HEK293 (cell line): ENCODE measurements around the gene ZNF536.

Source experiments
- CTCF ChIA-PET: fragments of 350-600 bp; formaldehyde crosslinking; extraction: SDS; loops from one replicate; lab custom pipeline; 2021; ENCODE audit warnings: antibody characterized with exemption; lab: Yijun Ruan, JAX
- POLR2A ChIA-PET: fragments of 300-600 bp; formaldehyde crosslinking; extraction: SDS; loops from one replicate; lab custom pipeline; 2020; ENCODE audit warnings: antibody characterized with exemption, inconsistent platforms; lab: Yijun Ruan, JAX
- H3K27ac ChIP-seq: fragments of 200-500 bp; sonication (Bioruptor generic); 2 replicates; pipeline ENCODE4 v1.5.1; 2014; ENCODE audit warnings: low read depth, low read length, control low read depth, inconsistent platforms; ENCODE audit errors: extremely low read depth
- H3K36me3 ChIP-seq, 2 experiments: fragments of 200-500 bp in 1 of 2; sonication (Bioruptor generic) in 1 of 2; 1 replicate in 1 of 2; 2 replicates in 1 of 2; pipeline ENCODE4 v1.5.1; 2014 to 2017; ENCODE audit warnings: inconsistent platforms in 2 of 2, low read length in 2 of 2; ENCODE audit not compliant: control insufficient read depth in 2 of 2, insufficient read depth in 1 of 2
- H3K4me1 ChIP-seq: fragments of 200-500 bp; sonication (Bioruptor generic); 2 replicates; pipeline ENCODE4 v1.5.1; 2014; ENCODE audit warnings: mild to moderate bottlenecking, low read length, inconsistent platforms; ENCODE audit not compliant: control insufficient read depth, insufficient read depth
- H3K4me3 ChIP-seq: 2 replicates; pipeline ENCODE4 v1.5.1; 2011; ENCODE audit warnings: low read depth, mild to moderate bottlenecking, control low read depth, low read length, moderate library complexity
- H3K9me3 ChIP-seq: fragments of 200-500 bp; sonication (Bioruptor generic); 2 replicates; pipeline ENCODE4 v1.5.1; 2014; ENCODE audit warnings: low read depth, low read length, inconsistent platforms; ENCODE audit not compliant: control insufficient read depth, insufficient read depth
- OSR2 ChIP-seq: fragments of 450-650 bp; formaldehyde crosslinking; IDR thresholded peaks from 2 replicates; pipeline ENCODE4 v1.5.1; 2016; ENCODE audit warnings: missing biosample characterization, missing genetic modification characterization
- SCRT1 ChIP-seq: fragments of 450-650 bp; formaldehyde crosslinking; IDR thresholded peaks from 2 replicates; pipeline ENCODE4 v1.5.1; 2016; ENCODE audit warnings: missing biosample characterization, missing genetic modification characterization, borderline replicate concordance
- SP7 ChIP-seq: fragments of 450-650 bp; formaldehyde crosslinking; IDR thresholded peaks from 2 replicates; pipeline ENCODE4 v1.5.1; 2016; ENCODE audit warnings: missing biosample characterization, missing genetic modification characterization
- TRIM28 ChIP-seq: IDR thresholded peaks from 2 replicates; pipeline ENCODE4 v1.6.1; 2011; ENCODE audit warnings: low read length, control low read depth, borderline replicate concordance
- YY2 ChIP-seq: fragments of 450-650 bp; formaldehyde crosslinking; IDR thresholded peaks from 2 replicates; pipeline ENCODE4 v1.5.1; 2016; ENCODE audit warnings: missing biosample characterization, missing genetic modification characterization
- ZBTB10 ChIP-seq: fragments of 450-650 bp; formaldehyde crosslinking; IDR thresholded peaks from 2 replicates; pipeline ENCODE4 v1.5.1; 2016; ENCODE audit warnings: missing biosample characterization, missing genetic modification characterization
- ZBTB44 ChIP-seq: fragments of 450-650 bp; IDR thresholded peaks from 2 replicates; pipeline ENCODE4 v1.5.1; 2018; ENCODE audit warnings: missing biosample characterization, mild to moderate bottlenecking, missing genetic modification characterization
- ZNF133 ChIP-seq: fragments of 450-650 bp; formaldehyde crosslinking; IDR thresholded peaks from 2 replicates; pipeline ENCODE4 v1.5.1; 2016; ENCODE audit warnings: missing biosample characterization, missing genetic modification characterization
- ZNF18 ChIP-seq: fragments of 450-650 bp; formaldehyde crosslinking; IDR thresholded peaks from 2 replicates; pipeline ENCODE4 v1.5.1; 2016; ENCODE audit warnings: missing biosample characterization, missing genetic modification characterization
- ZNF280C ChIP-seq: fragments of 450-650 bp; formaldehyde crosslinking; IDR thresholded peaks from 2 replicates; pipeline ENCODE4 v1.5.1; 2016; ENCODE audit warnings: missing biosample characterization, missing genetic modification characterization
- ZNF335 ChIP-seq: fragments of 450-650 bp; formaldehyde crosslinking; conservative IDR thresholded peaks from 2 replicates; pipeline ENCODE4 v1.5.1; 2016; ENCODE audit warnings: missing biosample characterization, missing genetic modification characterization
- ZNF423 ChIP-seq: fragments of 450-650 bp; formaldehyde crosslinking; IDR thresholded peaks from 2 replicates; pipeline ENCODE4 v1.5.1; 2016; ENCODE audit warnings: missing biosample characterization, missing genetic modification characterization
- ZNF488 ChIP-seq: fragments of 450-650 bp; formaldehyde crosslinking; IDR thresholded peaks from 2 replicates; pipeline ENCODE4 v1.5.1; 2016; ENCODE audit warnings: missing biosample characterization, missing genetic modification characterization
- ZNF501 ChIP-seq: fragments of 450-650 bp; formaldehyde crosslinking; IDR thresholded peaks from 2 replicates; pipeline ENCODE4 v1.5.1; 2016; ENCODE audit warnings: missing biosample characterization, missing genetic modification characterization
- ZNF521 ChIP-seq: fragments of 450-650 bp; formaldehyde crosslinking; IDR thresholded peaks from 2 replicates; pipeline ENCODE4 v1.5.1; 2017; ENCODE audit warnings: missing biosample characterization, mild to moderate bottlenecking, missing genetic modification characterization
- ZNF548 ChIP-seq: fragments of 450-650 bp; formaldehyde crosslinking; IDR thresholded peaks from 2 replicates; pipeline ENCODE4 v1.5.1; 2016; ENCODE audit warnings: missing biosample characterization, missing genetic modification characterization
- ZXDB ChIP-seq: fragments of 450-650 bp; formaldehyde crosslinking; IDR thresholded peaks from 2 replicates; pipeline ENCODE4 v1.5.1; 2016; ENCODE audit warnings: missing biosample characterization, missing genetic modification characterization
- TF ChIP-seq, protein P1 (sequence below): fragments of 450-650 bp; formaldehyde crosslinking; IDR thresholded peaks from 2 replicates; pipeline ENCODE4; 2016; ENCODE audit warnings: missing biosample characterization, missing genetic modification characterization

The ZNF536 gene

DNA sequence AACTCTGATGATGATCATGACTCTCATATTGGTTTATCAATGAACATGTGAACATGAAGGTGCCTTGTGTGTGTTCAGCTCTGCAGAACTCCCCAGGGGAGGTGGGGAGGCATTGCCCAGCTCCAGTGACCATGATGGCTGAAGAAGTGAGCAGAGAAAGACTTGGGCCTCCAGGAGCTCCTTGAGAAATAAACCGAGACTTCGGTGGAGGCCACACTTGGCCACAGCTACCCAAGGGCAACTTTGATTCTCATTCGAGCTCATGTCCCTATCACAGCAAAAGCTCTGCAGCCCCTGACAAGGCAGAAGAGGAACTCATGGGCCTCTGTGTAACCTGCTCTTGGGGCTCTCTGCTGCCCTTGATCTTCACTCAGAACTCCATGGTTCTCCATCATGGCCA lies 44.1 kb upstream of the ZNF536 start:
- POLR2A ChIA-PET = no interaction called here

DNA sequence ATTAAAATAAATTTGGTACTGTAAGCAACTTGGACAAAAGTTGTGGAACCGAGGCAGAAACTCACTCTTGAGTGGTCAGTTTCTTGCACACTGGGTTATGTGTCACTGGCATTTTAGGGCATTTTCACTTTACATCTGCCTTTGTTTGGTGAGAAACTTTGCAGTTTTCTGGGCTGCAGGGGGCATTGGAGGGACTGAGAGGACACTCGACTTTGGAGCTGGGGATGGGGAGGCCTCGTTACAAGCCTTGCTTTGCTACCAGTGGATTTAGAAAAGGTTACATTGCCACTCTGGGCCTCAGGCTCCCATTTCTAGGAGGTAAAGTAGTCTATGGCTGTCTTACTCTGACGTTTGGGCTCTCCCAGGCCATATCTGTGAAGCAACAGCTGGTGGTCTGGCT lies 41.9 kb upstream of the ZNF536 start:
- TF ChIP-seq SCRT1 (tag by site-specific recombination) (no peak), ZNF280C (tag by site-specific recombination) (no peak)
- CTCF ChIA-PET = interaction anchor here (0.6 to 0.7 kb wide), 3 partner anchors 336 to 551 kb away, joined by 3 to 5 read pairs (median 4); no protein-coding TSS in a partner anchor

More for the DNA sequence above, 44.1 kb upstream of the ZNF536 start:
- CTCF ChIA-PET = interaction anchor here (0.6 to 1.2 kb wide), 5 partner anchors 17 to 617 kb away, joined by 3 to 7 read pairs (median 3); no protein-coding TSS in a partner anchor
- Histone ChIP-seq H3K36me3 (peaks cover 0 to 6% of the 10 kb centered on the region in 2 experiments; a peak in 1 of 3 replicates), H3K4me3 (no peak overlapping the region), H3K27ac (no peak overlapping the region), H3K4me1 (0 out of 2 replicates have a peak, but pooled peaks cover 2% of the 10 kb centered on the region), H3K9me3 (no peaks in the 10 kb centered on the region)
- no peak for TF ChIP-seq ZNF133
- no peak for TF ChIP-seq ZBTB10 (tag by site-specific recombination)
- no peak for TF ChIP-seq ZNF521 (tag by site-specific recombination)
- no peak for TF ChIP-seq TRIM28

DNA sequence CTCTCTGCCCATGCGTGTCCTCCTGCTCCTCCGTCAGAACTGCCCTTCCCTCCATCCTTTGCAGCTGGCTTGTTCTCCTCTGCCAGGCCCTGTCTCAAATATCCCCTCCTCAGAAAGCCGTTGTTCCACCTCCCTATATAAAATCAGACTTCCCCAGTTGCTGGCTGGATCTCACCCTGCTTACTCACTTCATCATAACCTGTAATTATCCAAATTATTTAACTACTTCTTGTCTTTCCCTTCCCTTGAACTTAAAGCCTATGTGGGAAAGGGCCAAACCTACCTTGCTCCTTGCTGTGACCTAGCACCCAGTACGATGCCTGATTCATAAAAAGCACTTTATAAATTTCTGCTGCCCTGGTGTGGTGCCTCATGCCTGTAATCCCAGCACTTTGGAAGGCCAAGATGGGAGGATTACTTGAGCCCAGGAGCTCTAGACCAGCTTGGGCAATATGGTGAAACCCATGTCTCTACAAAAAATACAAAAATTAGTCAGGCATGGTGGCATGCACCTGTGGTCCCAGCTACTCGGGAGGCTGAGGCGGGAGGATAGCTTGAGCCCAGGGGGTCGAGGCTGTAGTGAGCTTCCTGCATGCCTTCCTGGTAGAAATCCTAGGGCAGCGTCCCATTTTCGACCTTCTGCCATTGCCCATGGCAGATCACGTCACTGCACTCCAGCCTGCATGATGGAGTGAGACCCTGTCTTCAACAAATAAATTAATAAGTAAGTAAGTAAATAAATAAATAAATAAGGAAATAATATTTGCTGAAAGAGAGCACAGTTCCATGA lies 39.5 kb upstream of the ZNF536 start:
- POLR2A ChIA-PET = no interaction called here
- TF ChIP-seq ZNF548 (tag by site-specific recombination) (0 out of 2 replicates have a peak, but pooled peaks have one; percentile 3), ZNF501 (tag by site-specific recombination) (no peak), ZBTB44 (no peak), SP7 (tag by site-specific recombination) (peak; percentile 92), ZNF488 (tag by site-specific recombination) (no peak), OSR2 (tag by site-specific recombination) (no peak), ZNF18 (tag by site-specific recombination) (no peak), ZNF335 (tag by site-specific recombination) (no peak), ZNF423 (no peak), YY2 (tag by site-specific recombination) (no peak), ZXDB (tag by site-specific recombination) (no peak)
- TF ChIP-seq, protein P1, sequence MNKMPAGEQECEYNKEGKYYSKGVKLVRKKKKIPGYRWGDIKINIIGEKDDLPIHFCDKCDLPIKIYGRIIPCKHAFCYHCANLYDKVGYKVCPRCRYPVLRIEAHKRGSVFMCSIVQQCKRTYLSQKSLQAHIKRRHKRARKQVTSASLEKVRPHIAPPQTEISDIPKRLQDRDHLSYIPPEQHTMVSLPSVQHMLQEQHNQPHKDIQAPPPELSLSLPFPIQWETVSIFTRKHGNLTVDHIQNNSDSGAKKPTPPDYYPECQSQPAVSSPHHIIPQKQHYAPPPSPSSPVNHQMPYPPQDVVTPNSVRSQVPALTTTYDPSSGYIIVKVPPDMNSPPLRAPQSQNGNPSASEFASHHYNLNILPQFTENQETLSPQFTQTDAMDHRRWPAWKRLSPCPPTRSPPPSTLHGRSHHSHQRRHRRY (tag by site-specific recombination) = no peak
- TF ChIP-seq, all 188 proteins: peak for 2
- CTCF ChIA-PET = interaction anchor here (2.0 kb wide), 1 partner anchor 74 kb away, joined by 4 read pairs; no protein-coding TSS in a partner anchor
- H3K4me1 ChIP-seq = 0 out of 2 replicates have a peak, but pooled peaks cover under 1% of the 10 kb centered on the region
- H3K27ac ChIP-seq = no peak overlapping the region
- H3K36me3 ChIP-seq = no peaks in the 10 kb centered on the region
- H3K4me3 ChIP-seq = no peak overlapping the region
- H3K9me3 ChIP-seq = no peaks in the 10 kb centered on the region

More for the DNA sequence above, 41.9 kb upstream of the ZNF536 start:
- Histone ChIP-seq H3K9me3 (no peaks in the 10 kb centered on the region), H3K36me3 (no peaks in the 10 kb centered on the region), H3K4me1 (0 out of 2 replicates have a peak, but pooled peaks cover 2% of the 10 kb centered on the region), H3K4me3 (no peak overlapping the region), H3K27ac (no peak overlapping the region)
- POLR2A ChIA-PET = no interaction called here
